H9 (cell line): Measurements from ENCODE around the gene C20orf202. TPM values are rescaled to one million over a fixed set of nuclear protein-coding genes. Genes with fewer than 3 reads are reported as not detected.

Source experiments
- DNase-seq: peaks from one replicate; pipeline ENCODE4 v3.0.0-alpha.2; 2017
- H2AFZ ChIP-seq: one replicate; pipeline ENCODE4 v1.6.1; 2013; ENCODE audit warnings: mild to moderate bottlenecking, low read length, control low read depth, moderate library complexity
- H2AK5ac ChIP-seq: 2 replicates; pipeline ENCODE4 v1.6.1; 2013; ENCODE audit warnings: low read length, control low read depth, mixed read lengths; ENCODE audit not compliant: insufficient read length
- H2BK120ac ChIP-seq: one replicate; pipeline ENCODE4 v1.6.1; 2013; ENCODE audit warnings: low read depth, mild to moderate bottlenecking, low read length, control low read depth, inconsistent platforms; ENCODE audit not compliant: poor library complexity, severe bottlenecking
- H2BK12ac ChIP-seq: 2 replicates; pipeline ENCODE4 v1.6.1; 2013; ENCODE audit warnings: low read length, control low read depth, mixed read lengths, low read depth; ENCODE audit not compliant: insufficient read length
- H2BK15ac ChIP-seq: 2 replicates; pipeline ENCODE4 v1.6.1; 2013; ENCODE audit warnings: low read depth, low read length, control low read depth
- H2BK20ac ChIP-seq: one replicate; pipeline ENCODE4 v1.6.1; 2013; ENCODE audit warnings: low read depth, mild to moderate bottlenecking, low read length, control low read depth, inconsistent platforms; ENCODE audit not compliant: poor library complexity, severe bottlenecking
- H2BK5ac ChIP-seq: 2 replicates; pipeline ENCODE4 v1.6.1; 2013; ENCODE audit warnings: low read length, control low read depth, mixed read lengths; ENCODE audit not compliant: insufficient read length
- H3K14ac ChIP-seq: 2 replicates; pipeline ENCODE4 v1.6.1; 2013; ENCODE audit warnings: low read length, control low read depth; ENCODE audit not compliant: insufficient read depth
- H3K18ac ChIP-seq: 2 replicates; pipeline ENCODE4 v1.6.1; 2013; ENCODE audit warnings: low read depth, mild to moderate bottlenecking, mixed read lengths, low read length, control low read depth; ENCODE audit not compliant: insufficient read length
- H3K23ac ChIP-seq: 2 replicates; pipeline ENCODE4 v1.6.1; 2013; ENCODE audit warnings: low read length, control low read depth, mixed read lengths, low read depth; ENCODE audit not compliant: insufficient read length
- H3K23me2 ChIP-seq: 2 replicates; pipeline ENCODE4 v1.6.1; 2013; ENCODE audit warnings: low read depth, mild to moderate bottlenecking, mixed read lengths, low read length, control low read depth; ENCODE audit not compliant: insufficient read length, poor library complexity, severe bottlenecking
- H3K27ac ChIP-seq: 2 replicates; pipeline ENCODE4 v1.5.1; 2013; ENCODE audit warnings: low read length, control low read depth, mixed read lengths, low read depth; ENCODE audit not compliant: insufficient read length
- H3K27me3 ChIP-seq: 2 replicates; pipeline ENCODE4 v1.6.1; 2013; ENCODE audit warnings: low read length, control low read depth, inconsistent platforms; ENCODE audit not compliant: insufficient read depth
- H3K4ac ChIP-seq: 2 replicates; pipeline ENCODE4 v1.6.1; 2013; ENCODE audit warnings: low read depth, mild to moderate bottlenecking, control low read depth, inconsistent platforms, low read length, moderate library complexity
- H3K4me1 ChIP-seq: 2 replicates; pipeline ENCODE4 v1.6.1; 2013; ENCODE audit warnings: low read length, control low read depth, inconsistent platforms; ENCODE audit not compliant: insufficient read depth
- H3K4me2 ChIP-seq: 2 replicates; pipeline ENCODE4 v1.6.1; 2013; ENCODE audit warnings: low read length, control low read depth, mixed read lengths; ENCODE audit not compliant: insufficient read length, insufficient read depth
- H3K56ac ChIP-seq: 2 replicates; pipeline ENCODE4 v1.6.1; 2013; ENCODE audit warnings: low read depth, mild to moderate bottlenecking, mixed read lengths, low read length, control low read depth; ENCODE audit not compliant: insufficient read length
- H3K79me1 ChIP-seq: 2 replicates; pipeline ENCODE4 v1.6.1; 2013; ENCODE audit warnings: low read depth, mild to moderate bottlenecking, moderate library complexity, low read length, control low read depth, inconsistent platforms; ENCODE audit not compliant: insufficient read depth, poor library complexity, severe bottlenecking
- H3K79me2 ChIP-seq: 2 replicates; pipeline ENCODE4 v1.6.1; 2013; ENCODE audit warnings: low read length, control low read depth, inconsistent platforms; ENCODE audit not compliant: insufficient read depth
- H3K9ac ChIP-seq: 2 replicates; pipeline ENCODE4 v1.6.1; 2013; ENCODE audit warnings: low read length, control low read depth, mixed read lengths; ENCODE audit not compliant: insufficient read length; ENCODE audit errors: extremely low read depth
- H3K9me3 ChIP-seq: one replicate; pipeline ENCODE4 v1.6.1; 2013; ENCODE audit warnings: low read depth, low read length, inconsistent platforms; ENCODE audit not compliant: control insufficient read depth
- H3T11ph ChIP-seq: one replicate; pipeline ENCODE4 v1.6.1; 2013; ENCODE audit warnings: mild to moderate bottlenecking, low read length, control low read depth, inconsistent platforms
- H4K20me1 ChIP-seq: one replicate; pipeline ENCODE4 v1.6.1; 2013; ENCODE audit not compliant: control insufficient read depth, insufficient read length, insufficient read depth
- H4K5ac ChIP-seq: 2 replicates; pipeline ENCODE4 v1.6.1; 2013; ENCODE audit warnings: low read depth, mild to moderate bottlenecking, mixed read lengths, low read length, control low read depth; ENCODE audit not compliant: insufficient read length
- H4K8ac ChIP-seq: replicated peaks from 2 replicates; pipeline ENCODE4 v1.6.1; 2013; ENCODE audit warnings: low read length, control low read depth, mixed read lengths, low read depth; ENCODE audit not compliant: insufficient read length
- H4K91ac ChIP-seq: 2 replicates; pipeline ENCODE4 v1.6.1; 2013; ENCODE audit warnings: low read depth, mild to moderate bottlenecking, moderate library complexity, mixed read lengths, low read length, control low read depth; ENCODE audit not compliant: insufficient read length
- H3K27ac Mint-ChIP-seq, 3 experiments: 2 replicates in 2 of 3; 3 replicates in 1 of 3; pipeline ENCODE4 v1.8.0; 2020 to 2021; ENCODE audit warnings: mixed read lengths in 3 of 3, mild to moderate bottlenecking in 1 of 3, moderate library complexity in 1 of 3
- H3K27me3 Mint-ChIP-seq: 2 replicates; pipeline ENCODE4 v1.8.0; 2021; ENCODE audit warnings: low read depth, mild to moderate bottlenecking, moderate library complexity, mixed read lengths
- H3K36me3 Mint-ChIP-seq, 3 experiments: 2 replicates in 2 of 3; 3 replicates in 1 of 3; pipeline ENCODE4 v1.8.0; 2020 to 2021; ENCODE audit warnings: low read depth in 3 of 3, mixed read lengths in 3 of 3; ENCODE audit not compliant: insufficient read depth in 1 of 3
- H3K4me1 Mint-ChIP-seq, 2 experiments: 2 replicates each; pipeline ENCODE4 v1.8.0; 2020; ENCODE audit warnings: mixed read lengths in 2 of 2
- H3K4me3 Mint-ChIP-seq, 2 experiments: 2 replicates in 1 of 2; 3 replicates in 1 of 2; pipeline ENCODE4 v1.8.0; 2020 to 2021; ENCODE audit warnings: mild to moderate bottlenecking in 2 of 2, mixed read lengths in 2 of 2, moderate library complexity in 1 of 2
- H3K9me3 Mint-ChIP-seq, 2 experiments: 2 replicates in 1 of 2; 3 replicates in 1 of 2; pipeline ENCODE4 v1.8.0; 2020; ENCODE audit warnings: mild to moderate bottlenecking in 2 of 2, mixed read lengths in 2 of 2, moderate library complexity in 1 of 2
- WGBS: extraction: QIAGEN DNeasy Blood & Tissue Kit; methylation state at CpG from one replicate; pipeline ENCODE4 v1.1.7; 2013; ENCODE audit warnings: missing lambda C conversion rate, low lambda C conversion rate, mixed read lengths; ENCODE audit not compliant: insufficient read length; ENCODE audit errors: extremely low coverage; 5-methylcytosine and 5-hydroxymethylcytosine counted together
- total RNA-seq: library from RNA; stranded (reverse); gene quantifications from 2 replicates; pipeline ENCODE4 v1.2.1, GENCODE V29; 2021
- TF ChIP-seq, protein P1 (sequence below): fragments of 200-600 bp; sonication (generic); conservative IDR thresholded peaks from 3 replicates; pipeline ENCODE4 v1.8.0; 2021; ENCODE audit warnings: antibody characterized with exemption, mild to moderate bottlenecking

Gene C20orf202
- total RNA-seq, 1 experiment from 2014 or later, result 0.13 TPM

DNA sequence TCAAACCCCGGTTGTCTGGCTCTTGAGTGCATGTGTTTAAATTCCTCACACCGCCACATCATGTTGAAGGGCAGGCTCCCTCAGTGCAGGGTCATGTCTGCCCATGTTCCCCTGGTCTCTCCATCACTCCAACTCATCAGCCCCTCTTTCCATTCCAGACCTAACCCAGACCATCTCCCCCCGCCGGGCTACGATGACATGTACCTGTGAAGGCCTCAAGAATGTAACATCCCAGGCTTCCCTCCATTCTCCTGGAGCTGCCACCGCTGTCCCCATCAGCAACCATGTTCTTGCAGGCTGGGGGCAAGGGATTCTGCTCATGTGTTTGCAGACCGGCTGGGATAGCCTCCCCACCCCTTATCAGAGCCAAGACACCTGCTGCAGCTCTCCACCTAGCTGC lies 38.4 kb upstream of the C20orf202 start:
- Histone ChIP-seq H3K9me3 (no peaks in the 10 kb centered on the region), H2BK120ac (no peak overlapping the region), H3K4me1 (no peaks in the 10 kb centered on the region), H2AK5ac (no peak overlapping the region), H4K20me1 (no peaks in the 10 kb centered on the region), H3K23ac (no peak overlapping the region), H4K5ac (no peak overlapping the region), H3K23me2 (no peaks in the 10 kb centered on the region), H3K18ac (no peak overlapping the region), H3K79me2 (no peaks in the 10 kb centered on the region; the same call in 1 of the 2 replicates), H3K4me2 (no peak overlapping the region), H3T11ph (no peak overlapping the region), H3K14ac (no peak overlapping the region), H4K8ac (no peak overlapping the region), H3K79me1 (no peaks in the 10 kb centered on the region), H3K9ac (no peak overlapping the region), H2BK12ac (no peak overlapping the region), H4K91ac (no peak overlapping the region), H2AFZ (no peak overlapping the region), H2BK15ac (no peak overlapping the region), H2BK5ac (no peak overlapping the region), H3K27me3 (no peaks in the 10 kb centered on the region; the same call in 1 of the 2 replicates), H3K27ac (no peak overlapping the region), H2BK20ac (no peak overlapping the region), H3K4ac (no peak overlapping the region), H3K56ac (no peak overlapping the region)
- no peaks in the 10 kb centered on the region for H3K27me3 Mint-ChIP-seq
- no peak for DNase-seq
- peaks cover 37 to 84% (median 73%) of the 10 kb centered on the region in 3 experiments; a peak in 6 of 7 replicates for H3K36me3 Mint-ChIP-seq
- H3K27ac Mint-ChIP-seq, result no peak overlapping the region
- H3K4me1 Mint-ChIP-seq, result no peaks in the 10 kb centered on the region
- TF ChIP-seq, protein P1, sequence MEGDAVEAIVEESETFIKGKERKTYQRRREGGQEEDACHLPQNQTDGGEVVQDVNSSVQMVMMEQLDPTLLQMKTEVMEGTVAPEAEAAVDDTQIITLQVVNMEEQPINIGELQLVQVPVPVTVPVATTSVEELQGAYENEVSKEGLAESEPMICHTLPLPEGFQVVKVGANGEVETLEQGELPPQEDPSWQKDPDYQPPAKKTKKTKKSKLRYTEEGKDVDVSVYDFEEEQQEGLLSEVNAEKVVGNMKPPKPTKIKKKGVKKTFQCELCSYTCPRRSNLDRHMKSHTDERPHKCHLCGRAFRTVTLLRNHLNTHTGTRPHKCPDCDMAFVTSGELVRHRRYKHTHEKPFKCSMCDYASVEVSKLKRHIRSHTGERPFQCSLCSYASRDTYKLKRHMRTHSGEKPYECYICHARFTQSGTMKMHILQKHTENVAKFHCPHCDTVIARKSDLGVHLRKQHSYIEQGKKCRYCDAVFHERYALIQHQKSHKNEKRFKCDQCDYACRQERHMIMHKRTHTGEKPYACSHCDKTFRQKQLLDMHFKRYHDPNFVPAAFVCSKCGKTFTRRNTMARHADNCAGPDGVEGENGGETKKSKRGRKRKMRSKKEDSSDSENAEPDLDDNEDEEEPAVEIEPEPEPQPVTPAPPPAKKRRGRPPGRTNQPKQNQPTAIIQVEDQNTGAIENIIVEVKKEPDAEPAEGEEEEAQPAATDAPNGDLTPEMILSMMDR, result no peak
- H3K9me3 Mint-ChIP-seq, result no peaks in the 10 kb centered on the region
- no peak overlapping the region for H3K4me3 Mint-ChIP-seq
- WGBS, result no CpG with 5 or more reads among the region's 7 CpGs
